Neural crest cell (in vitro differentiated cells): ENCODE data around the gene PTPRCAP. TPM values are rescaled to one million over a fixed set of nuclear protein-coding genes. Genes with fewer than 3 reads are reported as not detected.

ENCODE experiments used
- DNase-seq: peaks from one replicate; pipeline ENCODE4 v3.0.0; 2021; ENCODE audit warnings: low read depth, mixed read lengths, low spot score
- H3K27ac Mint-ChIP-seq: one replicate; pipeline ENCODE4 v1.8.0; 2021; ENCODE audit warnings: mild to moderate bottlenecking, mixed read lengths; ENCODE audit not compliant: unreplicated experiment
- H3K27me3 Mint-ChIP-seq: 2 replicates; pipeline ENCODE4 v1.8.0; 2021; ENCODE audit warnings: low read depth, mild to moderate bottlenecking, mixed read lengths
- H3K36me3 Mint-ChIP-seq: 2 replicates; pipeline ENCODE4 v1.8.0; 2021; ENCODE audit warnings: low read depth, mild to moderate bottlenecking, mixed read lengths
- H3K4me1 Mint-ChIP-seq: 2 replicates; pipeline ENCODE4 v1.8.0; 2021; ENCODE audit warnings: mixed read lengths
- H3K4me3 Mint-ChIP-seq: one replicate; pipeline ENCODE4 v1.8.0; 2021; ENCODE audit warnings: mild to moderate bottlenecking, mixed read lengths
- H3K9me3 Mint-ChIP-seq: 2 replicates; pipeline ENCODE4 v1.8.0; 2021; ENCODE audit warnings: mixed read lengths
- CTCF ChIP-seq: fragments of 200-600 bp; sonication (generic); conservative IDR thresholded peaks from 2 replicates; pipeline ENCODE4 v1.5.0; 2021; ENCODE audit warnings: antibody characterized with exemption, mild to moderate bottlenecking
- total RNA-seq: library from RNA; stranded (reverse); gene quantifications from 2 replicates; pipeline ENCODE4 v1.2.1, GENCODE V29; 2021

PTPRCAP gene
- total RNA-seq, 1 donor from 2014 or later: 0.84 TPM

GRCh38 chr11:67435031-67435726, 2.3 kb downstream of the PTPRCAP start:
- H3K36me3 Mint-ChIP-seq: peaks cover 3% of the 10 kb centered on the region
- no peaks in the 10 kb centered on the region for H3K4me1 Mint-ChIP-seq
- DNase-seq: no peak
- no peak for TF ChIP-seq CTCF
- H3K27me3 Mint-ChIP-seq: no peaks in the 10 kb centered on the region
- H3K9me3 Mint-ChIP-seq: no peaks in the 10 kb centered on the region
- H3K27ac Mint-ChIP-seq: peak overlapping the region; percentile 35
- no peak overlapping the region for H3K4me3 Mint-ChIP-seq

GRCh38 chr11:67434395-67434881, 3.0 kb downstream of the PTPRCAP start:
- no peak for TF ChIP-seq CTCF
- H3K27me3 Mint-ChIP-seq: no peaks in the 10 kb centered on the region
- H3K4me3 Mint-ChIP-seq: no peak overlapping the region
- no peaks in the 10 kb centered on the region for H3K4me1 Mint-ChIP-seq
- DNase-seq: no peak
- H3K36me3 Mint-ChIP-seq: peaks cover 1% of the 10 kb centered on the region
- H3K27ac Mint-ChIP-seq: no peak overlapping the region
- no peaks in the 10 kb centered on the region for H3K9me3 Mint-ChIP-seq

GRCh38 chr11:67433536-67434394, 3.7 kb downstream of the PTPRCAP start:
- no peaks in the 10 kb centered on the region for H3K36me3 Mint-ChIP-seq
- peak overlapping the region; percentile 49 for H3K4me3 Mint-ChIP-seq

GRCh38 chr11:67432655-67433349, 4.7 kb downstream of the PTPRCAP start:
- H3K27ac Mint-ChIP-seq: no peak overlapping the region
- peak overlapping the region; percentile 81 for H3K4me3 Mint-ChIP-seq
- H3K36me3 Mint-ChIP-seq: no peaks in the 10 kb centered on the region
- H3K4me1 Mint-ChIP-seq: peaks cover 5% of the 10 kb centered on the region
- DNase-seq: no peak
- H3K27me3 Mint-ChIP-seq: no peaks in the 10 kb centered on the region
- no peak for TF ChIP-seq CTCF
- H3K9me3 Mint-ChIP-seq: no peaks in the 10 kb centered on the region

More at GRCh38 chr11:67433536-67434394, 3.7 kb downstream of the PTPRCAP start:
- no peaks in the 10 kb centered on the region for H3K27me3 Mint-ChIP-seq
- no peak for DNase-seq
- no peak overlapping the region for H3K27ac Mint-ChIP-seq
- H3K4me1 Mint-ChIP-seq: no peaks in the 10 kb centered on the region
- TF ChIP-seq CTCF: no peak
- no peaks in the 10 kb centered on the region for H3K9me3 Mint-ChIP-seq
